Activated T-helper 17 cell treated with anti-CD3 and anti-CD28 coated beads, Interleukin-2, amount 50 U/mL, for 72 hours (primary cell): ENCODE measurements around the gene ITGA3. TPM values are rescaled to one million over a fixed set of nuclear protein-coding genes. Genes with fewer than 3 reads are reported as not detected.

Experiments used
- ATAC-seq: fragments of 150-1000 bp; cut with Tn5 transposase; replicated peaks from 2 replicates; pipeline ENCODE4 v1.10.0; 2021; ENCODE audit warnings: mild to moderate bottlenecking, moderate library complexity
- H3K27ac Mint-ChIP-seq: one replicate; pipeline ENCODE4 v1.8.0; 2022; ENCODE audit warnings: mixed read lengths
- H3K27me3 Mint-ChIP-seq: one replicate; pipeline ENCODE4 v1.8.0; 2022; ENCODE audit warnings: mixed read lengths
- H3K36me3 Mint-ChIP-seq: one replicate; pipeline ENCODE4 v1.8.0; 2022; ENCODE audit warnings: low read depth, mild to moderate bottlenecking, mixed read lengths
- H3K4me1 Mint-ChIP-seq: one replicate; pipeline ENCODE4 v1.8.0; 2022; ENCODE audit warnings: mixed read lengths
- H3K4me3 Mint-ChIP-seq: one replicate; pipeline ENCODE4 v1.8.0; 2022; ENCODE audit warnings: mild to moderate bottlenecking, mixed read lengths
- H3K9me3 Mint-ChIP-seq: one replicate; pipeline ENCODE4 v1.8.0; 2022; ENCODE audit warnings: mixed read lengths
- total RNA-seq, 2 donors: library from RNA; stranded (reverse); gene quantifications; one replicate each; pipeline ENCODE4 v1.2.3, GENCODE V29; 2022

Gene ITGA3
- total RNA-seq, 2 donors from 2014 or later: 5.3 to 22.2 TPM

- H3K36me3 Mint-ChIP-seq: no peaks in the 10 kb centered on the region
Observed at GRCh38 chr17:50043290-50044148, 12.4 kb upstream of the ITGA3 start.

GRCh38 chr17:50044483-50044882, 11.4 kb upstream of the ITGA3 start:
- no peak overlapping the region for H3K4me3 Mint-ChIP-seq
- H3K27me3 Mint-ChIP-seq: peaks cover 14% of the 10 kb centered on the region
- no peak overlapping the region for H3K27ac Mint-ChIP-seq
- no peak for ATAC-seq
- no peaks in the 10 kb centered on the region for H3K9me3 Mint-ChIP-seq
- H3K4me1 Mint-ChIP-seq: peaks cover 11% of the 10 kb centered on the region
- H3K36me3 Mint-ChIP-seq: no peaks in the 10 kb centered on the region

More at GRCh38 chr17:50043290-50044148, 12.4 kb upstream of the ITGA3 start:
- peaks cover 9% of the 10 kb centered on the region for H3K27me3 Mint-ChIP-seq
- H3K9me3 Mint-ChIP-seq: no peaks in the 10 kb centered on the region
- peaks cover 8% of the 10 kb centered on the region for H3K4me1 Mint-ChIP-seq
- no peak overlapping the region for H3K4me3 Mint-ChIP-seq
- ATAC-seq: no peak
- no peak overlapping the region for H3K27ac Mint-ChIP-seq

- no peak for ATAC-seq
- H3K4me1 Mint-ChIP-seq: peaks cover 11% of the 10 kb centered on the region
- peaks cover 14% of the 10 kb centered on the region for H3K27me3 Mint-ChIP-seq
- H3K9me3 Mint-ChIP-seq: no peaks in the 10 kb centered on the region
- no peaks in the 10 kb centered on the region for H3K36me3 Mint-ChIP-seq
- no peak overlapping the region for H3K4me3 Mint-ChIP-seq
- H3K27ac Mint-ChIP-seq: no peak overlapping the region
Observed at GRCh38 chr17:50045154-50045553, 10.8 kb upstream of the ITGA3 start.

- Mint-ChIP-seq H3K27me3 (peaks cover 14% of the 10 kb centered on the region), H3K4me1 (peaks cover 17% of the 10 kb centered on the region), H3K4me3 (no peak overlapping the region), H3K27ac (no peak overlapping the region), H3K9me3 (no peaks in the 10 kb centered on the region), H3K36me3 (no peaks in the 10 kb centered on the region)
- ATAC-seq: no peak
Observed at GRCh38 chr17:50046179-50046578, 9.7 kb upstream of the ITGA3 start.

GRCh38 chr17:50046667-50047066, 9.2 kb upstream of the ITGA3 start:
- Mint-ChIP-seq H3K4me3 (no peak overlapping the region), H3K27me3 (peaks cover 14% of the 10 kb centered on the region), H3K27ac (no peak overlapping the region), H3K36me3 (no peaks in the 10 kb centered on the region), H3K4me1 (peaks cover 22% of the 10 kb centered on the region), H3K9me3 (no peaks in the 10 kb centered on the region)
- ATAC-seq: no peak

- H3K27ac Mint-ChIP-seq: peak overlapping the region; percentile 36
Observed at GRCh38 chr17:50047083-50047482, 8.8 kb upstream of the ITGA3 start.

GRCh38 chr17:50047488-50048126, 8.3 kb upstream of the ITGA3 start:
- Mint-ChIP-seq H3K4me1 (peaks cover 26% of the 10 kb centered on the region), H3K9me3 (no peaks in the 10 kb centered on the region), H3K36me3 (no peaks in the 10 kb centered on the region), H3K4me3 (no peak overlapping the region), H3K27me3 (peaks cover 14% of the 10 kb centered on the region), H3K27ac (peak overlapping the region; percentile 36)
- peak; percentile 13 for ATAC-seq

More at GRCh38 chr17:50047083-50047482, 8.8 kb upstream of the ITGA3 start:
- Mint-ChIP-seq H3K36me3 (no peaks in the 10 kb centered on the region), H3K9me3 (no peaks in the 10 kb centered on the region), H3K4me1 (peaks cover 26% of the 10 kb centered on the region), H3K4me3 (no peak overlapping the region), H3K27me3 (peaks cover 14% of the 10 kb centered on the region)
- ATAC-seq: no peak

- Mint-ChIP-seq H3K27ac (peak overlapping the region; percentile 36), H3K4me3 (no peak overlapping the region), H3K9me3 (no peaks in the 10 kb centered on the region), H3K36me3 (no peaks in the 10 kb centered on the region), H3K4me1 (peaks cover 26% of the 10 kb centered on the region), H3K27me3 (peaks cover 12% of the 10 kb centered on the region)
- no peak for ATAC-seq
Observed at GRCh38 chr17:50048146-50048720, 7.7 kb upstream of the ITGA3 start.

- peaks cover 26% of the 10 kb centered on the region for H3K4me1 Mint-ChIP-seq
- no peaks in the 10 kb centered on the region for H3K9me3 Mint-ChIP-seq
Observed at GRCh38 chr17:50048988-50049387, 6.9 kb upstream of the ITGA3 start.

GRCh38 chr17:50049636-50050035, 6.3 kb upstream of the ITGA3 start:
- Mint-ChIP-seq H3K27me3 (peaks cover 9% of the 10 kb centered on the region), H3K4me1 (peaks cover 26% of the 10 kb centered on the region), H3K9me3 (no peaks in the 10 kb centered on the region), H3K36me3 (no peaks in the 10 kb centered on the region), H3K27ac (no peak overlapping the region), H3K4me3 (no peak overlapping the region)
- ATAC-seq: no peak

More at GRCh38 chr17:50048988-50049387, 6.9 kb upstream of the ITGA3 start:
- Mint-ChIP-seq H3K27ac (no peak overlapping the region), H3K27me3 (peaks cover 12% of the 10 kb centered on the region), H3K36me3 (no peaks in the 10 kb centered on the region), H3K4me3 (no peak overlapping the region)
- ATAC-seq: no peak

GRCh38 chr17:50050431-50051032, 5.4 kb upstream of the ITGA3 start:
- Mint-ChIP-seq H3K9me3 (no peaks in the 10 kb centered on the region), H3K36me3 (no peaks in the 10 kb centered on the region), H3K27me3 (peaks cover 7% of the 10 kb centered on the region), H3K4me1 (peaks cover 26% of the 10 kb centered on the region), H3K27ac (peak overlapping the region; percentile 86), H3K4me3 (peak overlapping the region; percentile 64)
- ATAC-seq: no peak

GRCh38 chr17:50051082-50051576, 4.8 kb upstream of the ITGA3 start:
- H3K36me3 Mint-ChIP-seq: no peaks in the 10 kb centered on the region
- peaks cover 6% of the 10 kb centered on the region for H3K27me3 Mint-ChIP-seq
- H3K4me3 Mint-ChIP-seq: peak overlapping the region; percentile 64
- no peaks in the 10 kb centered on the region for H3K9me3 Mint-ChIP-seq
- peak overlapping the region; percentile 86 for H3K27ac Mint-ChIP-seq
- peak; percentile 88 for ATAC-seq
- H3K4me1 Mint-ChIP-seq: peaks cover 26% of the 10 kb centered on the region

GRCh38 chr17:50051606-50052005, 4.3 kb upstream of the ITGA3 start:
- peak overlapping the region; percentile 86 for H3K27ac Mint-ChIP-seq
- peak overlapping the region; percentile 64 for H3K4me3 Mint-ChIP-seq
- H3K9me3 Mint-ChIP-seq: no peaks in the 10 kb centered on the region
- peak; percentile 1 for ATAC-seq
- H3K27me3 Mint-ChIP-seq: peaks cover 6% of the 10 kb centered on the region
- H3K36me3 Mint-ChIP-seq: no peaks in the 10 kb centered on the region
- H3K4me1 Mint-ChIP-seq: peaks cover 26% of the 10 kb centered on the region

- H3K36me3 Mint-ChIP-seq: no peaks in the 10 kb centered on the region
- peaks cover 24% of the 10 kb centered on the region for H3K4me1 Mint-ChIP-seq
- no peak for ATAC-seq
- no peak overlapping the region for H3K27ac Mint-ChIP-seq
- peaks cover 6% of the 10 kb centered on the region for H3K27me3 Mint-ChIP-seq
- no peaks in the 10 kb centered on the region for H3K9me3 Mint-ChIP-seq
- H3K4me3 Mint-ChIP-seq: peak overlapping the region; percentile 64
Observed at GRCh38 chr17:50052241-50052796, 3.6 kb upstream of the ITGA3 start.
